Esophagus squamous epithelium (tissue), 4 donors: ENCODE data around the gene NR2C2.

ENCODE experiments used
- POLR2A ChIP-seq, 4 donors: fragments of 450-650 bp; IDR thresholded peaks; one replicate each; pipeline ENCODE4 v1.6.1; 2017; ENCODE audit warnings: antibody characterized with exemption in 4 of 4, mild to moderate bottlenecking in 4 of 4, moderate library complexity in 3 of 4
- TF ChIP-seq, protein P1 (sequence below), 6 experiments: fragments of 450-650 bp in 4 of 6; fragments of 200-600 bp in 2 of 6; sonication (generic) in 2 of 6; IDR thresholded peaks; one replicate each; pipeline ENCODE4 v1.5.1; 2016 to 2019; ENCODE audit warnings: antibody characterized with exemption in 6 of 6, mild to moderate bottlenecking in 4 of 6, moderate library complexity in 4 of 6

DNA sequence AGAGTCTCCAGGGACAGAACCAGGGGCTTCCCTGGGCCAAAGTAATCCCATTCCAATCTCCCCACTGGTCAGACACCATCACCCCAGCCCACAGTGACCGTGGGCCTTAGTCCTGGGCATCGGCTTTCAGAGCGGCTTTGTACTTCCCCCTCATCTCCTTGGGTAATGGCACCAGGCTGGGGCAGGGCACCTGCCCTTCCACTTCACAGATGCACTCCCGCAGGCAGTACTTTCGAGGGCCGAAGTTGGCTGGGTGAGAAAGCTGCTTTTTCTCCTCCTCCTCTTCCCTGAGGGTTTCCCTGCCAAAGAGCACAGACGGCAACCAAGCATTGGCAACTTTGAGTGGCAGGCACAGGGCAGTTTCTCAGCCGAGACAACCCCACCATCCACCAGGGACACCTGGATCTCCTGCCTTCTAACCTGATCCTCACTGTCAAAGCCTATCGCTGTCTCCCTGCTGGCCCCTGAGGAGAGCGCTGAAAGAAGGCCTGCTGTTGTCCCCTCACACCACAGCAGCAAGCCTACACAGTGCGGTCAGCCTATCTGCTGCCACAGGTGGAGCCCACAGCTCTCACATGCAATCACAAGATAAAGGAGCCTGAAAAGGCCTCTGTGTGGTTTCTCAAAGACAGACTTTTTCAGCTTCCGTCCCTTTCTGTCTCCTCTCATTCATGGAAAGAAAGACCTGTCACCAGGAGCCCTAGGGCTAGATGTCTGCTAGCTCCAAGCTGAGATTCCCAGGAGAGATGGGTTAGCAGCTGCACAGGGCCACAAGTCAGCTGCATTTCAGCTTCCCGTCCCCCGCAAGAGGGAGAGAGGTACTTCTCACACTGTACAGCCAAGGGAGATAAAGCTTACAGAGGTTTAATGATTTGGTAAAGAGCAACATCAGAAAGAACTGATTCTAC is 105.2 kb downstream of the NR2C2 start:
- TF ChIP-seq, protein P1, sequence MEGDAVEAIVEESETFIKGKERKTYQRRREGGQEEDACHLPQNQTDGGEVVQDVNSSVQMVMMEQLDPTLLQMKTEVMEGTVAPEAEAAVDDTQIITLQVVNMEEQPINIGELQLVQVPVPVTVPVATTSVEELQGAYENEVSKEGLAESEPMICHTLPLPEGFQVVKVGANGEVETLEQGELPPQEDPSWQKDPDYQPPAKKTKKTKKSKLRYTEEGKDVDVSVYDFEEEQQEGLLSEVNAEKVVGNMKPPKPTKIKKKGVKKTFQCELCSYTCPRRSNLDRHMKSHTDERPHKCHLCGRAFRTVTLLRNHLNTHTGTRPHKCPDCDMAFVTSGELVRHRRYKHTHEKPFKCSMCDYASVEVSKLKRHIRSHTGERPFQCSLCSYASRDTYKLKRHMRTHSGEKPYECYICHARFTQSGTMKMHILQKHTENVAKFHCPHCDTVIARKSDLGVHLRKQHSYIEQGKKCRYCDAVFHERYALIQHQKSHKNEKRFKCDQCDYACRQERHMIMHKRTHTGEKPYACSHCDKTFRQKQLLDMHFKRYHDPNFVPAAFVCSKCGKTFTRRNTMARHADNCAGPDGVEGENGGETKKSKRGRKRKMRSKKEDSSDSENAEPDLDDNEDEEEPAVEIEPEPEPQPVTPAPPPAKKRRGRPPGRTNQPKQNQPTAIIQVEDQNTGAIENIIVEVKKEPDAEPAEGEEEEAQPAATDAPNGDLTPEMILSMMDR (IDR thresholded peaks at IDR 0.05): no peak
- no peak for TF ChIP-seq POLR2A (IDR thresholded peaks at IDR 0.05)
